Ureter (tissue), 1 donor: ENCODE measurements around the gene DNAL4. TPM values are rescaled to one million over a fixed set of nuclear protein-coding genes. Genes with fewer than 3 reads are reported as not detected.
A peak's percentile ranks its signal among the peaks of the same experiment; 100 is the strongest.
"Not testable (repeated sequence)": the region's sequence is repeated elsewhere in the genome, so short reads cannot be mapped to it uniquely, and the experiment has no call there.

Source experiments
- DNase-seq: peaks from one replicate; pipeline ENCODE4 v3.0.0-alpha.2; 2020; ENCODE audit warnings: low spot score
- total RNA-seq: library from RNA; stranded (reverse); gene quantifications from one replicate; pipeline ENCODE4 v1.2.4, GENCODE V29; 2023
- donor health status: DM: yes; HTN: yes; CAD: no.

DNAL4 gene
- total RNA-seq, 1 donor from 2014 or later: 27.3 TPM

- DNase-seq: no peak
Observed at GRCh38 chr22:38827510-38827909, 33.6 kb upstream of the DNAL4 start.

- no peak for DNase-seq
Observed at GRCh38 chr22:38826801-38827200, 32.9 kb upstream of the DNAL4 start.

GRCh38 chr22:38826386-38826785 is 32.4 kb upstream of the DNAL4 start:
- no peak for DNase-seq

GRCh38 chr22:38824585-38824984 is 30.6 kb upstream of the DNAL4 start:
- DNase-seq: no peak

GRCh38 chr22:38823637-38824036 is 29.7 kb upstream of the DNAL4 start:
- DNase-seq: no peak

- no peak for DNase-seq
Observed at GRCh38 chr22:38823076-38823475, 29.1 kb upstream of the DNAL4 start.

- DNase-seq: no peak
Observed at GRCh38 chr22:38820020-38820419, 26.1 kb upstream of the DNAL4 start.

GRCh38 chr22:38819387-38819940 is 25.5 kb upstream of the DNAL4 start:
- no peak for DNase-seq

- DNase-seq: no peak
Observed at GRCh38 chr22:38817196-38817595, 23.3 kb upstream of the DNAL4 start.

- no peak for DNase-seq
Observed at GRCh38 chr22:38815842-38816241, 21.9 kb upstream of the DNAL4 start.

GRCh38 chr22:38811241-38811640 is 17.3 kb upstream of the DNAL4 start:
- no peak for DNase-seq

GRCh38 chr22:38805041-38805593 is 11.2 kb upstream of the DNAL4 start:
- DNase-seq: not testable (repeated sequence)

GRCh38 chr22:38802671-38803121 is 8.8 kb upstream of the DNAL4 start:
- peak; percentile 82 for DNase-seq

GRCh38 chr22:38799265-38800002 is 5.5 kb upstream of the DNAL4 start:
- DNase-seq: no peak

GRCh38 chr22:38798496-38798895 is 4.6 kb upstream of the DNAL4 start:
- no peak for DNase-seq

GRCh38 chr22:38796262-38796957 is 2.5 kb upstream of the DNAL4 start:
- DNase-seq: no peak

GRCh38 chr22:38795569-38795968 is 1.6 kb upstream of the DNAL4 start:
- DNase-seq: no peak

GRCh38 chr22:38793317-38793716 is 626 bp downstream of the DNAL4 start:
- no peak for DNase-seq

GRCh38 chr22:38792833-38793232 is 1.1 kb downstream of the DNAL4 start:
- DNase-seq: no peak

GRCh38 chr22:38789606-38790005 is 4.3 kb downstream of the DNAL4 start:
- no peak for DNase-seq

GRCh38 chr22:38788846-38789245 is 5.1 kb downstream of the DNAL4 start:
- no peak for DNase-seq

- DNase-seq: no peak
Observed at GRCh38 chr22:38788021-38788816, 5.7 kb downstream of the DNAL4 start.
